Measurements from ENCODE around the gene VRK3.
"Not testable (repeated sequence)": the region's sequence is repeated elsewhere in the genome, so short reads cannot be mapped to it uniquely, and the experiment has no call there.

VRK3 gene

DNA sequence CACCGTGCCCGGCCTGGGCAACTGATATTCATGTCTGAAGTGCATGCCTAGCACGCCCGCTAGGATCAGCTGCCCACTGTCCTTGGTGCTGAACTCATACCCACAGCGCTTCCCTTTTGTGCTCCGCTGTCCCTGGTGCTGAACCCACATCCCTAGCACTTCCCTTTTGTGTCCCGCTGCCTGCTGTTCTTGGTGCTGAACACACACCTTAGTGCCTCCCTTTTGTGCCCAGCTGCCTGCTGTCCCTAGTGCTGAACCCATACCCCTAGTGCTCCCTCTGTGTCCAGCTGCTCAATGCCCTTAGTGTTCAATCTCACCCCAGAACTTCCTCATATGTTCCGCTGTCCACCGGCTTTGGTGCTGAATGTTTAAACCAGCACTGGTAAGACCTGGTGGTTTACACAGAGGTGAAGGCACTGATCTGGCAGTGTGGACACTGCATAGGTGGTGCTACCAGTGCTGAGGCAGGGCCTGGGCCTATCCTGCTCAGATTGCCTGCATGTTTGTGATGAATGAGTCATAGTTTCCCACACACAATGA lies 37.9 kb downstream of the VRK3 start:
- peak; percentile 76 for DNase-seq (ENCODE audit: low read depth)

GRCh38 chr19:49986354-49986753 lies 38.8 kb downstream of the VRK3 start:
- no peak for DNase-seq (ENCODE audit: low read depth)

GRCh38 chr19:49985871-49986270 lies 39.3 kb downstream of the VRK3 start:
- DNase-seq (ENCODE audit: low read depth): no peak

DNA sequence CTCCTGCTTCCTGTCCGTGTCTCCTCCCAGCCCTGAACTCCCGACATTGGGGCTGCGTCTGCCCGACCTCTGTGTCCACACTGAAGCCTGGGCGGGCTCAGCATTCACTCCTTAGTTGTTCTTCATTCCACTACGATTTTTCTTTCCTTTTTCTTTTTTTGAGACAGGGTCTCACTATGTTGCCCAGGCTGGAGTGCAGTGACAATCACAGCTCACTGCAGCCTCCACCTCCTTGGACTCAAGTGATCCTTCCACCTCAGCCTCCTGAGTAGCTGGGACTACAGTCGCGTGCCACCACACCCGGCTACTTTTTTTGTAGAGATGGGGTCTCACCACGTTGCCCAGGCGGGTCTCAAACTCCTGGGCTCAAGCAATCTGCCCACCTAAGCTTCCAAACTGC lies 40.7 kb downstream of the VRK3 start:
- DNase-seq (ENCODE audit: low read depth): no peak

- no peak for DNase-seq (ENCODE audit: low read depth)
Measured at GRCh38 chr19:49983645-49984229, 41.4 kb downstream of the VRK3 start.

DNA sequence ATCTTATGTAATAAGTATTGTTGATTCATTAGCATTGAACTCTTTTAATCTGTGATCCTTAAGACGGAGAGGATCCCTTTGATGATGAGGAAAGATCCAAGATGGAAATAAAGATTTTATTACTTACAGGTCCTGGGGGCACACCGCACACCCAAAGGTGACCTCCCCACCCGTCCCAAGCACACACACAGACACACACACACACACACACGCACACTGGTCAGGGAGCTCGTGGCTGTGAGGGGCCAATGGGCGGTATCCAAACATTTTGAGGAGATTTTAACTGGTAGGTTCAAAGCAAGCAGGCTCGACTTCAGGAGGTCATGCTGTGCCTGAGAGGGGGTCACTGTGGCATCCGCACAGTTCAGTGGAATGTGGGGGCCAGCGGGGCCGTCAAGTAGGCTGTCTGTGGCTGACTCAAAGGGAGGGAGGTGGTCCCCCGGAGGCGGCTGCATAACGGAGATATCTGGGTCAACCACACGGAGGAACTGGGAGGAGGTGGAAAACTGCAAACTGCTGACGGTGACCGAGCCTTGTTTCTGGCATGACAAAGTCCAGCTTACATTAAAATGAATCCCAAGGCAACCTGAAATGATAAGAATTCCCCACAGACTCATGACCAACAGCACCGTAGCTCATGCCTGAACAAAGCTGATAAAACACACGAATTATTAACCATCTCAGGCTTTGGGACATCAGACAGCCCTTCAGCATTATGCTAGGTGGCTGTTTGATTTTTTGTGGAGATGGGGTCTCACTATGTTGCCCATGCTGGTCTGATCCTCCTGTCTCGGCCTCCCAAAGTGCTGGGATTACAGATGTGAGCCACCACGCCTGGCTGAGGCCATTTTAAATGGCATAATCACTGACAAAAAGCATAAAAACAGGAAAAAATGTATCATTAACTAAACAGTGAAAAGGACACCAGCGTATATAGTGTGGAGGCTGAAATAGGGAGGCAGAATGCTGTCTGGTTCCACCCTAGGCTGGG lies 43.3 kb downstream of the VRK3 start:
- DNase-seq (ENCODE audit: low read depth): no peak

GRCh38 chr19:49978324-49978723 lies 46.8 kb downstream of the VRK3 start:
- DNase-seq (ENCODE audit: low read depth): no peak

DNA sequence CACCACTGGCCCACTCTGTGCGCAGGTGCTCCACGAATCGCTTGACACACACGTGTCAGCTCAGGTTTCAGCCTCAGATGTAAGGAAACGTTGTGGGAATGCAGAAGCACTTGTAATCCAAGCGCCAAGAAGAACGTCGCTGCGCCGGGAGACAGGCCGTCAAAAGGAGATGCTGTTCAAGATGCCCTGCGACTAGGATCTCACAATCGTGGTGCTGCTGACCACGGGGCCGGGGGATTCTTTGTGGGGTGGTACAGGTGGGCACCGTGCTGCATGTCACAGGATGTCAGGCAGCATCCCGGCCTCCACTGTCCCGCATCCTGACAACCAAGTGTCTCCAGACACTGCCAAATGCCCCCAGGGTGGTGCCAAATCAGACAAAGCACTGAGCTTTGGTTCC lies 47.3 kb downstream of the VRK3 start:
- no peak for DNase-seq (ENCODE audit: low read depth)

DNA sequence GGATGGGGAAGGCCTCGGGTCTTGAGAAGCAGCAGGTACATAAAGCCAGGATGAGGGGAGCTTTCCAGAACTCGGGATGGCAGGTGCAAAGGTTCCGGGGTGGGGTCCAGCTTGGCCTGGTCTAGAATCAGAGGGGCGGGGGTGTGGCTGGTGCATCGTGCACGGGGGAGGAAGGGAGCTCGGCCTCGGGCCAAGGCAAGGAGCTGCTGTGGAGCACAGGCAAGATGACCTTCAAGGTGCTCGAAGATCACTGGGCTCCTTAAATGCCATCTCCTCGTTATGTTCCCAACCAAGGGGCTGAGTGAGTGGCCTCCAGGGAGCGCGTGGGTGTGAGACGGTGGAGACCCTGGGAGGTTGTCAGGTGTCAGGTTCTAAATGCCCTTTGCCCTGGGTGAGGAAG lies 48.1 kb downstream of the VRK3 start:
- no peak for DNase-seq (ENCODE audit: low read depth)

GRCh38 chr19:49976496-49976895 lies 48.7 kb downstream of the VRK3 start:
- DNase-seq (ENCODE audit: low read depth): no peak

GRCh38 chr19:49975051-49975450 lies 50.1 kb downstream of the VRK3 start:
- no peak for DNase-seq (ENCODE audit: low read depth)

- DNase-seq (ENCODE audit: low read depth): no peak
Measured at GRCh38 chr19:49973987-49974386, 51.2 kb downstream of the VRK3 start.

- DNase-seq (ENCODE audit: low read depth): no peak
Measured at GRCh38 chr19:49972841-49973240, 52.3 kb downstream of the VRK3 start.

- DNase-seq (ENCODE audit: low read depth): no peak
Measured at GRCh38 chr19:49971991-49972411, 53.2 kb downstream of the VRK3 start.

DNA sequence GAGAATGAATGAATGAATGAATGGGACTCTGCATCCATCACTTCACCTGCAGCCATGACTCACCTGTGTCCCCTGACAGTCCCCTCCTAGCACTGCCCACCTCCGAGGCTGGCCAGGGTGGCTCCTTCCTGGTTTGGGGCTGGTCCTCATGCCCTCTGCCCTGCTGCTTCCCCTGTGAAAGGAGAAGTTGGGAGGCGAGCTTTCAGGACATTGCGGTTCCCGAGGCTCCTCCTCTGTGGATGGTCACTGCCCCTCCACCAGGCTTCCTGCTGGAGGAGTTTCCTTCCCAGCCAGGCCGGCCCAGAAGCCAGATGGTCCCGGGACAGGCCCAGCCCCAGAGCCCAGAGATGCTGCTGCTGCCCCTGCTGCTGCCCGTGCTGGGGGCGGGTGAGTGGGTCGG lies 55.8 kb downstream of the VRK3 start:
- not testable (repeated sequence) for DNase-seq (ENCODE audit: low read depth)

- no peak for DNase-seq (ENCODE audit: low read depth)
Measured at GRCh38 chr19:49968279-49968922, 56.8 kb downstream of the VRK3 start.

DNA sequence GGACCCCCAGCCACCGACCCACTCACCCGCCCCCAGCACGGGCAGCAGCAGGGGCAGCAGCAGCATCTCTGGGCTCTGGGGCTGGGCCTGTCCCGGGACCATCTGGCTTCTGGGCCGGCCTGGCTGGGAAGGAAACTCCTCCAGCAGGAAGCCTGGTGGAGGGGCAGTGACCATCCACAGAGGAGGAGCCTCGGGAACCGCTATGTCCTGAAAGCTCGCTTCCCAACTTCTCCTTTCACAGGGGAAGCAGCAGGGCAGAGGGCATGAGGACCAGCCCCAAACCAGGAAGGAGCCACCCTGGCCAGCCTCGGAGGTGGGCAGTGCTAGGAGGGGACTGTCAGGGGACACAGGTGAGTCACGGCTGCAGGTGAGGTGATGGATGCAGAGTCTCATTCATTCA lies 64.2 kb downstream of the VRK3 start, which contains the start of gene SIGLEC11:
SIGLEC11 (minus strand) TSS at position 193 of the 400 bp plus-strand sequence; CDS start at position 102, 91 bp downstream.
- DNase-seq (ENCODE audit: low read depth): not testable (repeated sequence)

GRCh38 chr19:49959892-49960291 lies 65.3 kb downstream of the VRK3 start:
- DNase-seq (ENCODE audit: low read depth): not testable (repeated sequence)

DNA sequence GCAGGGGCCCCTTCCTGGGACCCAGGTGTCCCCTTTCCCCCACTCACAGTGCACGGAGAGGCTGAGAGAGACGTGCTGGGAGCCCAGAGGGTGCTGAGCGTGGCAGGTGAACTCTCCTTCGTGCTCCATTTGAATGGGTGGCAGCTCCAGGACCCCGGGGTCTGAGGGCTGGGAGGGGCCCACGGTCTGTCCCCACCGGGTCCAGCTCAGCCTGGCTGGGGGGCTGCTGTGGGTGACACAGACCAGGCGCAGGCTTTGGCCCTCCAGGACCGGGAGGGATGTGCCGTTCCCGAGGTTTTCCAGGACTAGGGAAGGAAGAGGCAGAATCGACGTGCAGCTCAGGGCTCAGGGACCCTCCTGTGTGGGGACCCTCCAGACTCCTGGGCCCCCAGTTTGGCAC lies 66.6 kb downstream of the VRK3 start:
- DNase-seq (ENCODE audit: low read depth): not testable (repeated sequence)

GRCh38 chr19:49958144-49958543 lies 67.0 kb downstream of the VRK3 start:
- not testable (repeated sequence) for DNase-seq (ENCODE audit: low read depth)

DNA sequence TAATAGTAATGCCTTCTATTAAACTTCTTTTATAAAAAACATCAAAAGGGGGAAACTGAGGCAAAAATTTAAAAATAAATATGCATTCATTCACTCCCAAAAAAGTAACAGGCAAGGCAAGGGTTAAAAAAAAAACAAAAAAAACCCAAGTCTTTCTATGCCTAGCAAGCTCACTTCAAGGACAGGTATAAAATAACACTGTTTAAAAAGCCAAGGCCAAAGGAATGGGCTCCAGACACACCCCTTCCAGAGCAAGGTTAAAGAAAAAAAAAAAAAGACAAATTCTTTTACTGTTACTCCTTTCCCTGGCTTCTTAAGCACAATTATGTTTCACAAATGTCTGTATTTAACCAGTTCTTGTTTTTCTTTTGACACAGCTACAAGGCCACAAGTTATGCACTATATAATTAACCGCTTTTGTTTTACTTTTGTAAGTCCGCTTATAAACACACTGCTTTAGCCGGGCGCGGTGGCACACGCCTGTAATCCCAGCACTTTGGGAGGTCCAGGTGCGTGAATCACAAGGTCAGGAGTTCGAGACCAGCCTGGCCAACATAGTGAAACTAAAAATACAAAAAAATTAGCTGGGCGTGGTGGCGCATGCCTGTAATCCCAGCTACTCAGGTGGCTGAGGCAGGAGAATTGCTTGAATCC lies 67.8 kb downstream of the VRK3 start:
- no peak for DNase-seq (ENCODE audit: low read depth)

GRCh38 chr19:49956115-49956495 lies 69.1 kb downstream of the VRK3 start:
- DNase-seq (ENCODE audit: low read depth): no peak
